ENCODE data around the gene FBLN5. TPM values are rescaled to one million over a fixed set of nuclear protein-coding genes. Genes with fewer than 3 reads are reported as not detected.

Gene FBLN5
- total RNA-seq, 1 donor from 2014 or later: 1.6 TPM

DNA sequence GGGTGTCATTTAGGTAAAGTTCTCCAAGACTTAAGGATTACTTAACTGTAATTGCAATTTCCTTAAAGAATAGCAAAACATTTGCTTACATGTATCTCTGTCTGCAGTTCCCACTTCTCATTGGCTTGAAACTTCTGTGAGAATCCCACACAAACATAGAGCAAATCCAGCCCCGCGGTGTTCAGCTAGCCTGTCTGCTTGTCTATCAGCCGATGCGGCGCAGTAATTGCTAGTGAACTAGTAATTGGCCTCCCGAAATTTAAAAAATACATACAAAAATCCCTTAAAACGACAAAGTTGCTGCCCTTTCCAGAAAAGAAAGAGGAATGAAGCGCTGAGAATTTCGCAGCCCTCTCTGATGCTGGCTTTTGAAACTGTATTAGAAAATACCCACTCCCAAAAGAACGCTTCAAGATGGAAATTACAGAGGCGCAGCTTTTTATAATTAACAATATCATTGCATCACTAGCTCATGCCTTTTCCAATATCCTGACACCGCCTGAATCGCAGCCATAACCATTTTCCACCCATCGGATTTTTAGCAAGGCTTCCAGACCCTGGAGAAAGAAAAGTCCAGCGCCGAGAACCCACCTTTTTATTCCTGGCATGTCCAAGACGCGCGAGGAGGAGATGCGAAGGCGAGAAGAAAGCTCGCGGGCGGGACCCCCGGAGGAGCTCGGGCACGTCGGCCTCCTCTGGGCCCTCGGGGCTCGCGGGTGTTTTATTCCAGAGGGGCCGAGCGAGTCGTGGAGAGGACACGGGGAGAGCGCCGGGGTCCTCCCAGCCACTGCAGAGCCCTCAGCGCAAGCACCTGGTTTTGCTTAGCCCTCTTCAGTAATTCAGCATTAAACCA lies 646 bp downstream of the FBLN5 start:
- FAIRE-seq (no peak), DNase-seq (ENCODE audit: low spot score in 2 of 2) (no peak)

DNA sequence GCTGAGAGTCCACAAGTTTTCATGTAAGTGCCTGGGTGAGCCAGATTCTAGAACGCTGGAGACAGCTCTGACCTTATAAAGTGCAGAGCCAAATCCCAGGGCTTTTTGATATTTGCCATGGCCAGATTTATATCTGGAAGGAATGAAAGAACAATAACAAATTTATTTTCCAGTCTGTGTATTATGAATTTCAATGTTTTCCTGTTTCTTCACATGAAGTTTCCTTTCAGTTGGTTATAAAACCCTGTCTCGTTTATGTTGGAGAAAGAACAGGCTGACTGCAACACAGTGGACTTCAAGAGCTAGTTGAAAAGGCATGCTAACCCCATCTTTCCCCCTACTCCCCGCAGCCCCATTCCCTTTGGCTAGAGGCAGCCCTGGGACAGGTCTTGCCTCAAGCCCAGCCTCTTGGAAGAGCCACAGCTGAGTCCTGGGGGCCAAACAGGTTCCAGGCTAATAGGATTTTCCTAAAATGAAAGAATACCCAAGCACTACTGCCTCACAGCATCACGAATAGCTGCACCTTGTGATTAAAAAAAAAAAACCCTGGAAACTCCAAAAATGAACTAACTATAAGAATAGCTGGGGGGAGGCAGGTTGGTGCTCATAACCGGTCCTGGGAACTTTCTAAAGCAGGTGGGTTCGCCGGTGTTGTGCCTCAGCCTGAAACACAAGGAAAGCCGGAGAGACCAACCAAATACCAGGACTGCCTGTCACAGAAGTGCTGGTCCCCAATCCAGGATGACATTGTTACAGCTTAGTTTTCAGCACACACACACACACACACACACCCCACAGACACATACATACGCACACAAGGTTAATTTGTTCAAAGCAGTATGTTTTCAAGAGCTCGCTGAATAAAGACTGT lies 1.5 kb downstream of the FBLN5 start:
- DNase-seq (ENCODE audit: low spot score in 2 of 2) (no peak), FAIRE-seq (no peak)

- FAIRE-seq: no peak
- no peak for DNase-seq (ENCODE audit: low spot score in 2 of 2)
Observed at GRCh38 chr14:91942946-91943345, 4.5 kb downstream of the FBLN5 start.

GRCh38 chr14:91942128-91942527 lies 5.4 kb downstream of the FBLN5 start:
- FAIRE-seq (no peak), DNase-seq (ENCODE audit: low spot score in 2 of 2) (no peak)

DNA sequence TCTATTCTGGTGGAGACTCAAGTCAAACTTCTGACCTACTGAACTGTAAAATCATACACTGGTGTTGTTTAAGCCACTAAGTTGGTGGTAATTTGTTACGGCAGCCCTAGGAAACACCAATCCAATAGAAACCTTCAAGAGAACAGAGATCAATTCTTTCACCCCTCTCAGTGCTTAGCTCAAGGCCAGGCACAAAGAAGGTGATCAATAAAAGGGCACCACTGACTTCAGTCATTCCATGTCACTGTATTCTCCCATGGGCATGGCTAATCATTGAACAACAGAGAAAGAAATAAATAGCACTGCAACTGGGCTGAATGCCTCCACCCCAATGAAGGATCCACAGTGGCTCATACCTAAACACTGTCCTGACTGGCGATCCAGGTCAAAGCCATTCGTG lies 7.3 kb downstream of the FBLN5 start:
- DNase-seq (ENCODE audit: low spot score in 2 of 2) (no peak), FAIRE-seq (no peak)

- no peak for DNase-seq (ENCODE audit: low spot score in 2 of 2)
- FAIRE-seq: no peak
Observed at GRCh38 chr14:91935586-91935985, 11.9 kb downstream of the FBLN5 start.

GRCh38 chr14:91934554-91935285 lies 12.8 kb downstream of the FBLN5 start:
- DNase-seq (ENCODE audit: low spot score in 2 of 2) (no peak), FAIRE-seq (no peak)

GRCh38 chr14:91931478-91932088 lies 15.9 kb downstream of the FBLN5 start:
- DNase-seq (ENCODE audit: low spot score in 2 of 2): no peak
- FAIRE-seq: no peak

GRCh38 chr14:91929700-91930099 lies 17.8 kb downstream of the FBLN5 start:
- DNase-seq (ENCODE audit: low spot score in 2 of 2) (no peak), FAIRE-seq (no peak)

GRCh38 chr14:91927800-91928199 lies 19.7 kb downstream of the FBLN5 start:
- FAIRE-seq (no peak), DNase-seq (ENCODE audit: low spot score in 2 of 2) (no peak)

DNA sequence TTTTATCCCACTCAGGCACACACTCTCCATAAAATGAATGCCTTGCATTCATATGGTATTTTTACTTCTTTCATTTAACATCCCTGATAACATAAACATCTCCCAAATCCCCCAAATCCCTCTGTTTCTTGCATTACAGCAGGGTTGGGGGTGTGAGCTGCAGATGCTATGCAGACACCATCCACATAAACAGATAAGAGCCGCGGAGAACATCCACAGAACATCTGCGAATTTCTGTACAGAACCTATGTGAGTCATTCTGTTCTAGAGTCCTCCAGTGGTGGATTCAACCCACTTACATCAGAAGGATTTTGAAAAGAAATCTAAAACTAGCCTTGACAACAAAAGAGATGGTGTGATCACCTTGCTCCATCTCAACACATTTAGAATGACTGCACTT lies 20.3 kb downstream of the FBLN5 start:
- FAIRE-seq (no peak), DNase-seq (ENCODE audit: low spot score in 2 of 2) (no peak)

DNA sequence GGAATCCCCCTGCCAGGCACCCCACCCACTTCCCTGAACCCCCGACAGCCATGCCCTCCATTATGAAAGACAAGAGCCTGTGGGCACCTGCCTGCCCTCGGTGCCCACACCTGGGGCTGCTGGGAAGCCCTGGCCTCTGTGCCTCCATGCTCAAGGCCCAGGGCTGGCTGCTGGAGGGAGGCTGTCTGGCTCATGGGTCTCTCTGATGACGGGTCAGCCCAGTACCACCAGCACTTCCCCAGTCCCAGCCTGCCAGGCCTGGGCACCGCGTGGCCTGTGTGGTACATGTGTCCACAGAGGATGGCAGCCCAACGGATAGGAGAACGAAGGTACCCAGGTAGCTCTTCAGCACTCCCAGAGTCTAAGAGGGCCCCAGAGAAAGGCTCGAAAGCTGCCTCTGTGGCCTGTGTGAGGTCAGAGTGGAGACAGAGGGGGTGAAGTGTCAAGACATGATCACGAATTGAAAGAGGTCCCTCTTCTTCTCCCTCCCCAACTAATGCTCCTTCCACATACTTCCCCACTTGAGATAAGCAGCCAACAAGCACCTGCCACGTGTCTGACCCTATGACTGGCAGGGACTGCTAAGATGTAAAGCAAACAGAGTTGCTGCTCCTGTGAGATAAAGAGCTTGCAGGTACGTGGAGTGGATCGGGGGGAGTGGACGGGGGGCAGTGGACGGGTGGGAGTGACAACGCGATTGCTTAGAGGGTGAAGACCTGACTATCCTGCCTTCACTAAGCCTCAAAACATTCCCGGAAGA lies 21.2 kb downstream of the FBLN5 start:
- no peak for DNase-seq (ENCODE audit: low spot score in 2 of 2)
- FAIRE-seq: no peak

GRCh38 chr14:91925727-91926121 lies 21.8 kb downstream of the FBLN5 start:
- DNase-seq (ENCODE audit: low spot score in 2 of 2) (no peak), FAIRE-seq (no peak)

DNA sequence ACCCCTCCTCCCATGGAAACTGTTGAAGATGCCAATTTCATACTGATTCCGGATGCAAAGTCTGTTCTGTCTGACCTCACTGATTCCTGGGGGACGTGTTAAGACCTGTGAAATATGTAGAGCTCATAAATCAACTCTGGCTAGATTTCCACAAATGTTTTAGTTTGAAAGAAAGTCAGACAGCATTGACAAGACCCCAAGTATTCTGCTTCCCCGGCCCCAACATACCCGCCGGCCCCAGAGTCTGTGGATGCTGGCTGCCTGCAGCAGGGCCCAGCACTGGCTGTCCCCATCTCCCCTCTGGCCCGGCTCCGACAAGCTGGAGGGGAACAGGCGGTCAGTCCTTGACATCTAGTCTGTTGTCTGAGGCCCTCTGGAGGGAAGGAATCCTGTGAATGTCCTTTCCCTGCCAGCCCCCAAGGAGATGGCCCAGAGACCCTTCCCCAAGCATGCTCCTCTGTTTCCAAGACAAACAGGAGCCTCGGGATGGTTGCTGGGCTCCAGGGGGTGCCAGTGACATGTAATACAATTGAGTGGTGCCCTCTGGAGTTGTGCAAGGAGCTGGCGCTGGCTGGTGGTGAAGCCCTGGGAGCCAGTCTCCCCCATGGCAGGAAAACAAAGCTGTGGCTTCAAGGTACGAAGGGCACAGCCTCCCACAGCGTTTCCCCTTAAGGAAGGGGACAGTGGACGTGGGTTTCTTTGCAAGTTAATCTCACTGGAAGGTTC lies 22.3 kb downstream of the FBLN5 start:
- no peak for DNase-seq (ENCODE audit: low spot score in 2 of 2)
- FAIRE-seq: no peak

DNA sequence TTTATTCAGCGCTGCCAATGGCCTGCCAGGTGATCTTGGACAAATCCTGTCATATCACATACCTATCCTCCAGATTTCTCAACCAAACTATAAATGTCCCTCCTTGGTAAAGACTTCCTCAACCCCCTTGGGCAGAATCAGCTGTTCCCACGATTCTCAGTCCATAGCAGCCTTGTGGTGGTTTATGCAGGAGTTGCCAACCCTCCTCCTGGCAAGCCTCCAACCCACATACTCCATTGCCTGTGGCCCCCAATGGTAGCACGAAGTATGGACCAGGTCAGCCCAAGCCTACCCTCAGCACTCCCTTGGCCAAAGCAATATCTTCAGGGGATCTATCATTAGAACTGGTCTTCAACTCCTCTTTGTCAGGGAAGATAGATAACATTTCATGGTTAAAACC lies 27.0 kb downstream of the FBLN5 start:
- DNase-seq (ENCODE audit: low spot score in 2 of 2) (no peak), FAIRE-seq (no peak)

- FAIRE-seq (no peak), DNase-seq (ENCODE audit: low spot score in 2 of 2) (no peak)
Observed at GRCh38 chr14:91919814-91920213, 27.7 kb downstream of the FBLN5 start.

DNA sequence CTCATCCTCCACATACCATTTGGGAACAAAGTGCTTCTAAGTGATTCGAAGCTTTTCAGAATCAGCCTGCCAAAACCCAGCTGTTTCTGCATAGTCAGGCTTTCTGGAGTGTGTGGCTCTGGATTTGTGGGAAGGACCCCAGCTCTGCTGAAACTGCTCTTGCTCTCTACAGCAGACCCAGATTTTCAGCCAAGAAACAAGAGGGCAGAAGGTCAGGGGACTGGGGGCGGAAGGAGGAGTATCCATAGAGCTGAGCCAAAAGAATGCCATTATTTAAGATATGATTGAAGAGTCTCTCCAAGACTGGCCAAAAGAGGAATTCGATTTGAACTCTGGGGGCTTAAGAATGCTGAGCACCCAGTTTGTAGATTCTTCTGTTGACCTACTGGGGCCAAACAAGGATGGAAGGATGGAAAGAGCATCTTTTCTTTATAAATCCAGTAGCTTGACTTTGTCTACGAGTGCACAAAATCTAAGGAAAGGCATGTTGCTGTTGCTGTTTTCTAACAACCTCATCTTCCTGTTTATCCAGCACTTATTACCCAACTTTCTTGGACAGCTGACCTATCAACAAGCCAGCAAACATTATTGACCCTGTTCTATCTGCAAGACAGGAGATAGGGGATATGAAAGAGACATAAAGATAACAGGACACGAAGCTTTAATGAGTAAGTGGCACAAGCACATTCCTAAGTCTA lies 29.2 kb downstream of the FBLN5 start:
- FAIRE-seq (no peak), DNase-seq (ENCODE audit: low spot score in 2 of 2) (no peak)

DNA sequence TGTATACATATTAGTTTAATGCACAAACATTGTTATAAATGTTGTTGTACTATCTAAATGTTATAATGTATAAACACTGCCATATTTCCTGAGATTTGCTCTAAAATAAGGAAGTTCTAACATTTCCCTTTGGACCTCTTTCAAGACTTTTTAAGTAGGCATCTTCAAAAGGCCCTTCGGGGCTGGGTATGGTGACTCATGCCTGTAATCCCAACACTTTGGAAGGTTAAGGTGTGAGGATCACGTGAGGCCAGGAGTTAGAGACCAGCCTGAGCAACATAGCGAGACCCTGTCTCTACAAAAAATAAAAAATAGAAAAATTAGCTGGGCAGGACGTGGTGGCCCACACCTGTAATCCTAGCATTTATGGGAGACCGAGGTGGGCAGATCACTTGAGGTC lies 35.5 kb downstream of the FBLN5 start:
- FAIRE-seq (no peak), DNase-seq (ENCODE audit: low spot score in 2 of 2) (no peak)

Data from frontal cortex (tissue), 4 donors.